Transverse colon (tissue), 4 donors: ENCODE measurements around the gene TTC17.
A peak's percentile ranks its signal among the peaks of the same experiment; 100 is the strongest.

Source experiments
- CTCF ChIP-seq, 5 experiments: fragments of 200-600 bp in 3 of 5; fragments of 450-650 bp in 2 of 5; sonication (generic) in 3 of 5; IDR thresholded peaks; 1 replicate in 2 of 5; 2 replicates in 3 of 5; pipeline ENCODE4 v1.5.1; 2016 to 2017; ENCODE audit warnings: antibody characterized with exemption in 5 of 5, inconsistent platforms in 3 of 5, mild to moderate bottlenecking in 2 of 5, moderate library complexity in 1 of 5
- EP300 ChIP-seq: sonication (generic); formaldehyde crosslinking; IDR thresholded peaks from one replicate; pipeline ENCODE4 v1.6.1; 2017; ENCODE audit warnings: antibody characterized with exemption, low read depth
- POLR2A ChIP-seq: fragments of 450-650 bp; IDR thresholded peaks from one replicate; pipeline ENCODE4 v1.6.1; 2016; ENCODE audit warnings: antibody characterized with exemption, mild to moderate bottlenecking, moderate library complexity
- POLR2AphosphoS5 ChIP-seq, 3 donors: sonication (generic); formaldehyde crosslinking; IDR thresholded peaks; one replicate each; pipeline ENCODE4 v1.6.1; 2016; ENCODE audit warnings: antibody characterized with exemption in 3 of 3

GRCh38 chr11:43410394-43410793, 51.7 kb downstream of the TTC17 start:
- TF ChIP-seq POLR2AphosphoS5 (IDR thresholded peaks at IDR 0.05) (peak in 2 of 3 donors; percentile 35 to 77), EP300 (no peak), CTCF (IDR thresholded peaks at IDR 0.05) (no peak), POLR2A (no peak)
